ENCODE measurements around the gene ZNF286A. TPM values are rescaled to one million over a fixed set of nuclear protein-coding genes. Genes with fewer than 3 reads are reported as not detected.
"Not testable (repeated sequence)": the region's sequence is repeated elsewhere in the genome, so short reads cannot be mapped to it uniquely, and the experiment has no call there.

Gene ZNF286A
- total and polyA plus RNA-seq, 2 of the 13 experiments (the other 11 are each of a cell fraction or from before 2014, with no cell fraction given), result 12.7 to 38.8 TPM

GRCh38 chr17:15708879-15709278, 9.3 kb downstream of the ZNF286A start:
- WGBS (ENCODE audit: low lambda C conversion rate), result 100% methylated on average over 1 of the region's 3 CpGs
- DNase-seq (ENCODE audit: low spot score); BruUV-seq (replicated peaks); FAIRE-seq; CTCF ChIA-PET (ENCODE audit: low intra/inter-chr PET ratio, low total read pairs); H3K9ac ChIP-seq (ENCODE audit: insufficient read depth, low read depth, low read length); intact Hi-C loops (cut with micrococcal nuclease; ENCODE audit: unreplicated experiment); H2AFZ ChIP-seq (ENCODE audit: low read length); in situ Hi-C loops (cut with HindIII; ENCODE audit: extremely low pct_ligation_motif_present, low pct_unique_long_range_greater_than_20kb); ATAC-seq; POLR2A ChIA-PET; H4K20me1 ChIP-seq (ENCODE audit: insufficient read depth, low read length); H3K27ac ChIP-seq (ENCODE audit: extremely low read length, insufficient read depth, low read length); H3K4me1 ChIP-seq (ENCODE audit: insufficient read depth, low read length); H3K27me3 ChIP-seq (ENCODE audit: control insufficient read depth in 1 of 2, insufficient read depth in 2 of 2, low read length in 2 of 2); H3K79me2 ChIP-seq (ENCODE audit: insufficient read depth, low read length); H3K4me2 ChIP-seq (ENCODE audit: low read depth, low read length); H3K4me3 ChIP-seq (replicated peaks in 1 of 3; ENCODE audit: insufficient read depth in 1 of 3, low read depth in 2 of 3, low read length in 3 of 3): not testable (repeated sequence)
- Histone ChIP-seq H3K9me3 (ENCODE audit: low read length) (peaks cover 13% of the 10 kb centered on the region; the same call in 1 of the 2 replicates), H3K36me3 (replicated peaks in 1 of 2; ENCODE audit: control insufficient read depth in 1 of 2, insufficient read depth in 2 of 2, low read length in 2 of 2) (peaks cover 7 to 24% of the 10 kb centered on the region in 2 experiments; a peak in 4 of 5 replicates)
- peak; percentile 86 for TF ChIP-seq ZNF7 (CRISPR knock-in tag; IDR thresholded peaks at IDR 0.05)

- in situ Hi-C loops (cut with HindIII; ENCODE audit: extremely low pct_ligation_motif_present, low pct_unique_long_range_greater_than_20kb); H3K79me2 ChIP-seq (ENCODE audit: insufficient read depth, low read length); H3K27ac ChIP-seq (ENCODE audit: extremely low read length, insufficient read depth, low read length); H3K36me3 ChIP-seq (replicated peaks in 1 of 2; ENCODE audit: control insufficient read depth in 1 of 2, insufficient read depth in 2 of 2, low read length in 2 of 2); H3K4me3 ChIP-seq (replicated peaks in 1 of 3; ENCODE audit: insufficient read depth in 1 of 3, low read depth in 2 of 3, low read length in 3 of 3); ATAC-seq; POLR2A ChIA-PET; DNase-seq (ENCODE audit: low spot score); BruUV-seq (replicated peaks); H3K27me3 ChIP-seq (ENCODE audit: control insufficient read depth in 1 of 2, insufficient read depth in 2 of 2, low read length in 2 of 2); CTCF ChIA-PET (ENCODE audit: low intra/inter-chr PET ratio, low total read pairs); H3K9ac ChIP-seq (ENCODE audit: insufficient read depth, low read depth, low read length); H3K4me2 ChIP-seq (ENCODE audit: low read depth, low read length); H3K4me1 ChIP-seq (ENCODE audit: insufficient read depth, low read length); FAIRE-seq; H4K20me1 ChIP-seq (ENCODE audit: insufficient read depth, low read length); intact Hi-C loops (cut with micrococcal nuclease; ENCODE audit: unreplicated experiment); H2AFZ ChIP-seq (ENCODE audit: low read length): not testable (repeated sequence)
- peak; percentile 86; the same call in 1 of the 2 replicates for TF ChIP-seq ZNF274 (CRISPR knock-in tag; IDR thresholded peaks at IDR 0.05)
- 97% methylated on average over 11 of the region's 11 CpGs for WGBS (ENCODE audit: low lambda C conversion rate)
- H3K9me3 ChIP-seq (ENCODE audit: low read length), result peaks cover 39% of the 10 kb centered on the region
These were observed 17.3 kb downstream of the ZNF286A start for GRCh38 chr17:15716601-15717563.

GRCh38 chr17:15730535-15730934, 31.0 kb downstream of the ZNF286A start:
- H3K79me2 ChIP-seq (ENCODE audit: insufficient read depth, low read length); BruUV-seq (replicated peaks); H3K4me3 ChIP-seq (replicated peaks in 1 of 3; ENCODE audit: insufficient read depth in 1 of 3, low read depth in 2 of 3, low read length in 3 of 3); ATAC-seq; DNase-seq (ENCODE audit: low spot score); intact Hi-C loops (cut with micrococcal nuclease; ENCODE audit: unreplicated experiment); H3K9ac ChIP-seq (ENCODE audit: insufficient read depth, low read depth, low read length); H3K4me2 ChIP-seq (ENCODE audit: low read depth, low read length); H3K36me3 ChIP-seq (replicated peaks in 1 of 2; ENCODE audit: control insufficient read depth in 1 of 2, insufficient read depth in 2 of 2, low read length in 2 of 2); CTCF ChIA-PET (ENCODE audit: low intra/inter-chr PET ratio, low total read pairs); POLR2A ChIA-PET; FAIRE-seq; H3K9me3 ChIP-seq (ENCODE audit: low read length); H2AFZ ChIP-seq (ENCODE audit: low read length); in situ Hi-C loops (cut with HindIII; ENCODE audit: extremely low pct_ligation_motif_present, low pct_unique_long_range_greater_than_20kb); H4K20me1 ChIP-seq (ENCODE audit: insufficient read depth, low read length); H3K4me1 ChIP-seq (ENCODE audit: insufficient read depth, low read length); H3K27ac ChIP-seq (ENCODE audit: extremely low read length, insufficient read depth, low read length); H3K27me3 ChIP-seq (ENCODE audit: control insufficient read depth in 1 of 2, insufficient read depth in 2 of 2, low read length in 2 of 2): not testable (repeated sequence)
- 19% methylated on average over 4 of the region's 14 CpGs for WGBS (ENCODE audit: low lambda C conversion rate)

- H3K36me3 ChIP-seq (replicated peaks in 1 of 2; ENCODE audit: control insufficient read depth in 1 of 2, insufficient read depth in 2 of 2, low read length in 2 of 2); DNase-seq (ENCODE audit: low spot score); BruUV-seq (replicated peaks); H2AFZ ChIP-seq (ENCODE audit: low read length); ATAC-seq; in situ Hi-C loops (cut with HindIII; ENCODE audit: extremely low pct_ligation_motif_present, low pct_unique_long_range_greater_than_20kb); FAIRE-seq; H3K4me1 ChIP-seq (ENCODE audit: insufficient read depth, low read length); POLR2A ChIA-PET; H3K9me3 ChIP-seq (ENCODE audit: low read length); H3K27ac ChIP-seq (ENCODE audit: extremely low read length, insufficient read depth, low read length); H3K4me2 ChIP-seq (ENCODE audit: low read depth, low read length); H4K20me1 ChIP-seq (ENCODE audit: insufficient read depth, low read length); H3K9ac ChIP-seq (ENCODE audit: insufficient read depth, low read depth, low read length); H3K27me3 ChIP-seq (ENCODE audit: control insufficient read depth in 1 of 2, insufficient read depth in 2 of 2, low read length in 2 of 2); intact Hi-C loops (cut with micrococcal nuclease; ENCODE audit: unreplicated experiment); H3K4me3 ChIP-seq (replicated peaks in 1 of 3; ENCODE audit: insufficient read depth in 1 of 3, low read depth in 2 of 3, low read length in 3 of 3); CTCF ChIA-PET (ENCODE audit: low intra/inter-chr PET ratio, low total read pairs); H3K79me2 ChIP-seq (ENCODE audit: insufficient read depth, low read length): not testable (repeated sequence)
- WGBS (ENCODE audit: low lambda C conversion rate), result 41% methylated on average over 4 of the region's 10 CpGs
These were observed 32.3 kb downstream of the ZNF286A start, which contains the start of gene TBC1D26 for GRCh38 chr17:15731900-15732299. Gene TBC1D26, plus strand, starts transcription at chr17:15732283. Its CDS starts 3,066 bp downstream, at chr17:15735349.

All from HepG2 (cell line).